Parathyroid adenoma (tissue), 2 donors: Measurements from ENCODE around the gene PLP1.

Experiments used
- H2AFZ ChIP-seq: fragments of 300-600 bp; sonication (generic); one replicate; pipeline ENCODE4 v1.7.0; 2017; ENCODE audit warnings: antibody characterized with exemption, mild to moderate bottlenecking
- H3K27ac ChIP-seq: fragments of 300-600 bp; sonication (generic); one replicate; pipeline ENCODE4 v1.7.0; 2017
- H3K27me3 ChIP-seq: fragments of 300-600 bp; sonication (generic); one replicate; pipeline ENCODE4 v1.7.0; 2017; ENCODE audit warnings: low read length; ENCODE audit not compliant: control insufficient read depth, insufficient read depth
- H3K36me3 ChIP-seq: fragments of 300-600 bp; sonication (generic); one replicate; pipeline ENCODE4 v1.7.0; 2017; ENCODE audit warnings: low read length; ENCODE audit not compliant: control insufficient read depth, insufficient read depth
- H3K4me1 ChIP-seq: fragments of 300-600 bp; sonication (generic); one replicate; pipeline ENCODE4 v1.7.0; 2017; ENCODE audit warnings: control low read depth
- H3K4me2 ChIP-seq: fragments of 300-600 bp; sonication (generic); one replicate; pipeline ENCODE4 v1.7.0; 2017; ENCODE audit warnings: low read length
- H3K4me3 ChIP-seq: fragments of 300-600 bp; sonication (generic); one replicate; pipeline ENCODE4 v1.7.0; 2017; ENCODE audit warnings: low read depth, low read length
- H3K79me2 ChIP-seq: fragments of 300-600 bp; sonication (generic); one replicate; pipeline ENCODE4 v1.7.0; 2017; ENCODE audit warnings: control low read depth
- H3K9ac ChIP-seq: fragments of 300-600 bp; sonication (generic); one replicate; pipeline ENCODE4 v1.7.0; 2017; ENCODE audit warnings: mild to moderate bottlenecking
- H3K9me3 ChIP-seq: fragments of 300-600 bp; sonication (generic); one replicate; pipeline ENCODE4 v1.7.0; 2017; ENCODE audit warnings: low read length; ENCODE audit not compliant: control insufficient read depth
- TF ChIP-seq, protein P1 (sequence below): fragments of 300-600 bp; sonication (generic); IDR thresholded peaks from one replicate; pipeline ENCODE4 v1.7.0; 2017; ENCODE audit warnings: antibody characterized with exemption, mild to moderate bottlenecking
- donor health status: primary hyperparathyroidism.

The PLP1 gene

DNA sequence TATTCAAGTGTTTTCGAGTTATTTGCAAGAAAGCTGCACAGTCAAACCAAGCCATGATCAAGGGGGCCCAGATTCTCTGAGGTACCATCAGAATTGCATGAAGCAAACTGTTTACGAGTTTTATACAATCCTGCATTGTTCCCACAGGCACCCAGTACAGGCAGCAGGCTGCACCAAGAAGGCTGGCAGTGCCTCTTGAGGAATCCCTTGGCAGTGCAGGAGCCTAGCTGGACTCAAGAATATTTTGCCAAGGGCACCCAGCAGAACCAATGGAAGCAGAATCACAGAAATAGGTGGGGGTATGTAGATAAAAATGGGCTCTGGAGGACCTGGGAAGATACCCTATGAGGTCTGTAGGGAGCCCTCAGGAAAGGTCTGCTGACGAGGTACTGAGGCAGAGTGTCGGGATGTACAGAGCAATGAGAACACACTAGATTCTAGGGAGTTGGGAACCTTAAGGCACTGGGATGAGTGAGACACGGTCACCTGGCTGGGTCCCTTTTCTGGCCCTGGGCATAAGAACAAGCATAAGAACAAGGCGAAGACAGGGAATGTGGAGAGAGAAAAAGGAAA is 2.5 kb upstream of the PLP1 start:
- peak overlapping the region; percentile 99 for H3K27ac ChIP-seq
- TF ChIP-seq, protein P1, sequence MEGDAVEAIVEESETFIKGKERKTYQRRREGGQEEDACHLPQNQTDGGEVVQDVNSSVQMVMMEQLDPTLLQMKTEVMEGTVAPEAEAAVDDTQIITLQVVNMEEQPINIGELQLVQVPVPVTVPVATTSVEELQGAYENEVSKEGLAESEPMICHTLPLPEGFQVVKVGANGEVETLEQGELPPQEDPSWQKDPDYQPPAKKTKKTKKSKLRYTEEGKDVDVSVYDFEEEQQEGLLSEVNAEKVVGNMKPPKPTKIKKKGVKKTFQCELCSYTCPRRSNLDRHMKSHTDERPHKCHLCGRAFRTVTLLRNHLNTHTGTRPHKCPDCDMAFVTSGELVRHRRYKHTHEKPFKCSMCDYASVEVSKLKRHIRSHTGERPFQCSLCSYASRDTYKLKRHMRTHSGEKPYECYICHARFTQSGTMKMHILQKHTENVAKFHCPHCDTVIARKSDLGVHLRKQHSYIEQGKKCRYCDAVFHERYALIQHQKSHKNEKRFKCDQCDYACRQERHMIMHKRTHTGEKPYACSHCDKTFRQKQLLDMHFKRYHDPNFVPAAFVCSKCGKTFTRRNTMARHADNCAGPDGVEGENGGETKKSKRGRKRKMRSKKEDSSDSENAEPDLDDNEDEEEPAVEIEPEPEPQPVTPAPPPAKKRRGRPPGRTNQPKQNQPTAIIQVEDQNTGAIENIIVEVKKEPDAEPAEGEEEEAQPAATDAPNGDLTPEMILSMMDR = peak; percentile 61
- no peak overlapping the region for H3K4me2 ChIP-seq
- H3K9me3 ChIP-seq = no peaks in the 10 kb centered on the region
- H3K79me2 ChIP-seq = peaks cover 20% of the 10 kb centered on the region
- H3K36me3 ChIP-seq = no peaks in the 10 kb centered on the region
- no peak overlapping the region for H3K4me3 ChIP-seq
- no peak overlapping the region for H3K9ac ChIP-seq
- H3K27me3 ChIP-seq = no peaks in the 10 kb centered on the region
- peaks cover 36% of the 10 kb centered on the region for H3K4me1 ChIP-seq
- no peak overlapping the region for H2AFZ ChIP-seq

DNA sequence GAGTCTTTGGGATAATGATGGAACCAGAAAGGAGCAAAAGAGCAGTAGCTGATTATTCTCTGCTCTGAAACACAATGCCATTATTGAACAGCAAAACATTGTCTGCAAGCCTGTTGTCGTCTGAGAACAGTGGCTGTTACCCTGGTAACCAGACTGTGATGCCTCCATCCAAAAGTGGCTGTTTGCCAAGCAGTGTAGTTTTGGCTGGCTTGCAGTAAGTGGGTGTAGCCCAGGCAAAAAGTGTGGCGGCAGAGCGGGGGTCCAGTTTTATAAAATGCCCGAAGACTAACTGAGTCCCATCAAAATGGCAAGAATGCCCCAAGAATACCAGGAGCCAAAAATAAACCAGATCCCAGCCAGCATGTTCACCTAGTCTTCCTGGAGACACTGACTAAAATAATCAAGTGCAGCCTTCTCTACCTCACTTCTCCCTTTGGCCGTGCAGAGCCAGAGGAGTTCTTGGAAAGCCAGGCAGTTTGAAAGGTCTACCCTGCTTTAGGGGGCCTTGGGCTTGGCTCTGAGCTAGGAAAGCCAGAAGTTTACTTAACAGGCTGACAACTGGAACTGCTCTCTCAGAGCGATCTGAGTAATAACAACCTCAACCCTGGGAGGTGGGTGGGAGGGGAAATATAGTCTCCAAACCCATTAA is 2.6 kb downstream of the PLP1 start:
- no peaks in the 10 kb centered on the region for H3K9me3 ChIP-seq
- TF ChIP-seq, protein P1 = no peak
- no peak overlapping the region for H3K4me2 ChIP-seq
- H3K79me2 ChIP-seq = peaks cover 18% of the 10 kb centered on the region
- peaks cover 10% of the 10 kb centered on the region for H3K4me1 ChIP-seq
- no peak overlapping the region for H3K27ac ChIP-seq
- H2AFZ ChIP-seq = no peak overlapping the region
- no peak overlapping the region for H3K4me3 ChIP-seq
- no peaks in the 10 kb centered on the region for H3K36me3 ChIP-seq
- no peaks in the 10 kb centered on the region for H3K27me3 ChIP-seq
- H3K9ac ChIP-seq = no peak overlapping the region

DNA sequence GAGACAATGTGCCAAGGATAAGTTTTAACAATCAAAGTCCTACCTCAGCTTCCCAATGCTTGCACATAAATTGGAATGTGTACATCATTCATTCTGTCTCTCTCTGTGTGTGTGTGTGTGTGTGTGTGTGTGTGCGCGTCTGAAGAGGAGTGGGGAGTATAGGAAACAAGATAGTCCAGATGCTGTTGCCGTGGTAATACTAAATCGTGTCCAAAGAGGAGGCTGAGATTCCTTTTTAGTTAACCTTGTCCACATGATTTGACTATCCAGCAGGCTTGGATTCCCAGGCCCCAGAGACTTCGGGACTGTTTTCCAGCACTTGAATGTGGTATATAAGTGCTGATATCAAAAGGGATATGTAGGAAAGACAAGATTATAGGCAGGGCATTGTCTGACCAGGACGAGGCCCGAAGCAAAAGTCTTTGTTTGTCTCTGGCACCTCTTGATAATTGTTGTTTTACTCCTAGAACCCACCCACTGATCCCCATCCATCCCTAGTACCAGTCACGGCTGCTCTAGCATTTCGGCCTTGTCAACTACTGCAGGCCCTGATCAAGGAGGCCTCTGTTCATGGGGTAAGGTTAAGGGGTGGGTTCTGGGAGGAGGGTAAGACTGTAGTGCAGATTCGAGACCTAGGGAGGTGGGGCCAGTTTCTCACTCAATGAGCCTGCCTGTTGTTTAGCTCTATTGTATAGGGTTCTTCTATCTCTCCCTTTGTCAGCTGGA is 3.9 kb downstream of the PLP1 start:
- H3K4me2 ChIP-seq = no peak overlapping the region
- H3K27me3 ChIP-seq = no peaks in the 10 kb centered on the region
- TF ChIP-seq, protein P1 = no peak
- H3K27ac ChIP-seq = no peak overlapping the region
- H3K9ac ChIP-seq = no peak overlapping the region
- no peaks in the 10 kb centered on the region for H3K36me3 ChIP-seq
- no peak overlapping the region for H3K4me3 ChIP-seq
- no peaks in the 10 kb centered on the region for H3K9me3 ChIP-seq
- H3K4me1 ChIP-seq = peaks cover 10% of the 10 kb centered on the region
- no peak overlapping the region for H2AFZ ChIP-seq
- H3K79me2 ChIP-seq = peaks cover 14% of the 10 kb centered on the region

DNA sequence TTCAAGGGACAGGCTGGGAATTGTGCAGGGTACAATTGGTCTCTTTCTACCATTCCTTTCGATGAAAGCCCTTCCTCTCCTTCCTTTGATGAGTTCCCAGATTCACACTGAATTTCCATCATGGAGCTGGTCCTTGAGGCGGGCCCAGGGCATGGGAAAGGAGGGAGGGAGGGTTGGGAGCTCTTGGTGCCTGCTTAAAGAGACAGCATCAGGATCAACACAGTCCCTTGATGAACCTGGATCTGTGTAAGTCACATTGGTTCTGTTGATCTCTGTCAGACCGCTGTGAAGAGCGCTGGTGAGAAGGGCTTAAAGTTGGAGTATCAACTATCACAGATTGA is 4.4 kb downstream of the PLP1 start:
- Histone ChIP-seq H3K4me2 (no peak overlapping the region), H3K27me3 (no peaks in the 10 kb centered on the region), H3K9ac (no peak overlapping the region), H3K4me3 (no peak overlapping the region), H3K27ac (no peak overlapping the region), H3K79me2 (peaks cover 14% of the 10 kb centered on the region), H3K4me1 (peaks cover 10% of the 10 kb centered on the region), H3K36me3 (no peaks in the 10 kb centered on the region), H3K9me3 (no peaks in the 10 kb centered on the region), H2AFZ (no peak overlapping the region)
- TF ChIP-seq, protein P1 = no peak
